ENCODE measurements around the gene OXSR1.

OXSR1 gene

DNA sequence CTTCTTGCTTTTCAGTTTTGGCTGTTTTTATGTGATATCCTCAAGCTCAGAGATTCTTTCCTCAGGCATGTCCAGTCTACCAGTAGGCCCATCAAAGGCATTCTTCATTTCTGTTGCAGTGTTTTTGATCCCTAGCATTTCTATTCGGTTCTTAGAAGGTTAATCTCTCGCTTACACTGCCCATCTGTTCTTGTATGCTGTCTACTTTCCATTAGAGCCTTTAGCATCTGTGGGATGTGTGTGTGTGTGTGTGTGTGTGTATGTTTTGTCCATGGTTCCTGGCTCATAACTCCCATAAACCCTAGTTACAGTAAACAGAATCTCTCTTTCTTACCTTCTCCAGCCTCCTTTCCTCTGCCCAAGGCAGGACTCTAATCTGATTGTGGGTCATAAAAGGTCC, 95.1 kb downstream of the OXSR1 start:
- Histone ChIP-seq H3K9ac (ENCODE audit: low read depth, low read length) (no peak overlapping the region), H3K27me3 (ENCODE audit: insufficient read depth, low read length, poor library complexity) (no peaks in the 10 kb centered on the region), H3K27ac (ENCODE audit: low read length) (no peak overlapping the region), H3K36me3 (ENCODE audit: insufficient read depth, low read length) (peaks cover 5% of the 10 kb centered on the region; the same call in 1 of the 2 replicates), H3K4me2 (ENCODE audit: insufficient read depth, low read length) (no peak overlapping the region), H3K4me1 (ENCODE audit: insufficient read depth, low read length) (no peaks in the 10 kb centered on the region), H4K20me1 (ENCODE audit: insufficient read depth, low read length) (no peaks in the 10 kb centered on the region), H2AFZ (ENCODE audit: low read depth, low read length) (no peak overlapping the region), H3K4me3 (ENCODE audit: low read depth in 1 of 2, low read length in 2 of 2) (no peak overlapping the region), H3K9me3 (ENCODE audit: insufficient read depth, low read length, severe bottlenecking) (no peaks in the 10 kb centered on the region), H3K79me2 (ENCODE audit: insufficient read depth, low read length) (no peaks in the 10 kb centered on the region)
- no peak for DNase-seq
- ATAC-seq (ENCODE audit: insufficient read depth, low read depth) = no peak
- TF ChIP-seq CTCF (IDR thresholded peaks at IDR 0.05; ENCODE audit: borderline replicate concordance, extremely low read depth, low read length, poor library complexity, severe bottlenecking) (no peak), EZH2 (IDR thresholded peaks at IDR 0.05; ENCODE audit: borderline replicate concordance, low read depth, low read length, severe bottlenecking) (no peak)

DNA sequence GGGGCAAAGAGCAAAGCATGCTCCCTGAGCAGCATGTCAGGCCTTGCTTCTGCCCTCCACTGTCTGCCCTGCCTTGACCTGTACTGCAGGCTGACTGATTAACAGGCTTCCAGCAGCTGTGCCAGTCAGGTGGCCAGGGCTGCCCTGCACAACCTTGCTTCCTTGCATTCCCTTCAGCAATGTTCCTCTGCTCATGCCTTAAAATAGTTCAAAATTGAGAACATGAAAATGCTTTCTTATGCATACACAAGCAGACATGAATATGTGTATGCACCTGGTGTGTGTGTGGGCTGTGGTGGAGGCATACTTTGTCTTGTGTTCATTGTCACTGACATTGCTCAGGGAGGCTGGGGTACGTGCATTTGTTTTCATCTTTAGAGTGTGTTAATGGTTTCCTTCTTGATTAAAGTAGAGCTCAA, 99.0 kb downstream of the OXSR1 start:
- Histone ChIP-seq H3K4me2 (ENCODE audit: insufficient read depth, low read length) (no peak overlapping the region), H2AFZ (ENCODE audit: low read depth, low read length) (no peak overlapping the region), H3K27ac (ENCODE audit: low read length) (no peak overlapping the region), H3K79me2 (ENCODE audit: insufficient read depth, low read length) (no peaks in the 10 kb centered on the region), H3K36me3 (ENCODE audit: insufficient read depth, low read length) (no peaks in the 10 kb centered on the region; the same call in 1 of the 2 replicates), H3K9me3 (ENCODE audit: insufficient read depth, low read length, severe bottlenecking) (no peaks in the 10 kb centered on the region), H3K4me1 (ENCODE audit: insufficient read depth, low read length) (no peaks in the 10 kb centered on the region), H4K20me1 (ENCODE audit: insufficient read depth, low read length) (no peaks in the 10 kb centered on the region), H3K9ac (ENCODE audit: low read depth, low read length) (no peak overlapping the region), H3K27me3 (ENCODE audit: insufficient read depth, low read length, poor library complexity) (no peaks in the 10 kb centered on the region), H3K4me3 (ENCODE audit: low read depth in 1 of 2, low read length in 2 of 2) (no peak overlapping the region)
- TF ChIP-seq EZH2 (IDR thresholded peaks at IDR 0.05; ENCODE audit: borderline replicate concordance, low read depth, low read length, severe bottlenecking) (no peak), CTCF (IDR thresholded peaks at IDR 0.05; ENCODE audit: borderline replicate concordance, extremely low read depth, low read length, poor library complexity, severe bottlenecking) (no peak)
- DNase-seq = no peak
- ATAC-seq (ENCODE audit: insufficient read depth, low read depth) = no peak

DNA sequence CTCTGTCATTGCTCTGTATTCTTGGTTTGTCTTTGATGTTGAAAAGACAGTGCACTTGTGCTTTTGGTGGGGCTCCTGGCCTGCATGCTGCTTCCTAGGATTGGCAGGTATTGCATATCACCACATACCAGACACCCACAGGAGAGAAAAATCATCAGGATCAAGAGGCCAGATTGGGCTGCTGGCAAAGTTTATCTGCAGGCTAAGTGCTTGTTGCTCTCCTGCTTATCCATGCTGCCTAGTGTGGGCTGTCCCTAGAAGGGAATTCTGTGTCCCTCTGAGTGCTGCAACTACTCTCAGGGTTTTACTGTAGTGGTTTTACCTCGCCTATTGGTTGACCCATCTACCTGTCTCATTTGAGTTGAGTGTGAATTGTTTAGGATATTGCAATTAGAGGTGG, 99.4 kb downstream of the OXSR1 start:
- Histone ChIP-seq H3K4me2 (ENCODE audit: insufficient read depth, low read length) (no peak overlapping the region), H3K9ac (ENCODE audit: low read depth, low read length) (no peak overlapping the region), H3K79me2 (ENCODE audit: insufficient read depth, low read length) (no peaks in the 10 kb centered on the region), H3K27ac (ENCODE audit: low read length) (no peak overlapping the region), H4K20me1 (ENCODE audit: insufficient read depth, low read length) (no peaks in the 10 kb centered on the region), H3K27me3 (ENCODE audit: insufficient read depth, low read length, poor library complexity) (no peaks in the 10 kb centered on the region), H3K4me3 (ENCODE audit: low read depth in 1 of 2, low read length in 2 of 2) (no peak overlapping the region), H2AFZ (ENCODE audit: low read depth, low read length) (no peak overlapping the region), H3K36me3 (ENCODE audit: insufficient read depth, low read length) (no peaks in the 10 kb centered on the region; the same call in 1 of the 2 replicates), H3K4me1 (ENCODE audit: insufficient read depth, low read length) (no peaks in the 10 kb centered on the region), H3K9me3 (ENCODE audit: insufficient read depth, low read length, severe bottlenecking) (no peaks in the 10 kb centered on the region)
- DNase-seq = no peak
- ATAC-seq (ENCODE audit: insufficient read depth, low read depth) = no peak
- TF ChIP-seq CTCF (IDR thresholded peaks at IDR 0.05; ENCODE audit: borderline replicate concordance, extremely low read depth, low read length, poor library complexity, severe bottlenecking) = no peak
- no peak for TF ChIP-seq EZH2 (IDR thresholded peaks at IDR 0.05; ENCODE audit: borderline replicate concordance, low read depth, low read length, severe bottlenecking)
